K562 (cell line): ENCODE results near the gene GAB4. TPM values are rescaled to one million over a fixed set of nuclear protein-coding genes. Genes with fewer than 3 reads are reported as not detected.
"Not testable (repeated sequence)": the region's sequence is repeated elsewhere in the genome, so short reads cannot be mapped to it uniquely, and the experiment has no call there.

Experiments
- ATAC-seq: fragments of 200-7000 bp; cut with Tn5 transposase; 3 replicates; pipeline ENCODE4 v1.9.1; 2020; ENCODE audit warnings: moderate library complexity
- BruUV-seq: library from RNA; stranded (reverse); fragments of 400-500 nt; replicated peaks from 2 replicates; lab custom pipeline; 2021; lab: Mats Ljungman, UMichigan
- CTCF ChIA-PET: fragments of 300-600 bp; formaldehyde crosslinking; extraction: SDS; loops from one replicate; lab custom pipeline; 2021; ENCODE audit warnings: low intra/inter-chr PET ratio; lab: Yijun Ruan, JAX
- POLR2A ChIA-PET: fragments of 300-600, 350-650 bp; sonication (Branson Sonifier 250); formaldehyde crosslinking; extraction: SDS; loops from one replicate; lab custom pipeline; 2021; ENCODE audit warnings: antibody characterized with exemption, inconsistent platforms; lab: Yijun Ruan, JAX
- DNase-seq, 4 experiments: peaks; one replicate each; pipeline versions ENCODE4 v3.0.0 to v3.0.0-alpha.2; 2011 to 2018; ENCODE audit warnings: low spot score in 3 of 4, mixed read lengths in 3 of 4; ENCODE audit errors: extremely low read depth in 1 of 4
- FAIRE-seq: peaks from 2 replicates; lab custom pipeline; 2011; peaks lifted over from hg19 to GRCh38; lab: Jason Lieb, UNC
- H2AFZ ChIP-seq: 2 replicates; pipeline ENCODE4 v1.6.0; 2011; ENCODE audit warnings: low read depth, low read length, control low read depth, inconsistent platforms
- H3K27ac ChIP-seq: fragments of 200-600 bp; 3 replicates; pipeline ENCODE4 v1.8.0; 2011; ENCODE audit warnings: low read depth, mild to moderate bottlenecking, control low read depth, inconsistent platforms, low read length, moderate library complexity, mixed read lengths; ENCODE audit errors: extremely low read depth
- H3K27me3 ChIP-seq, 2 experiments: fragments of 300-600 bp in 1 of 2; 2 replicates in 1 of 2; 3 replicates in 1 of 2; pipeline versions ENCODE4 v1.6.0 to v1.8.0; 2011; ENCODE audit warnings: inconsistent platforms in 2 of 2, low read length in 2 of 2, mild to moderate bottlenecking in 1 of 2, mixed read lengths in 1 of 2, moderate library complexity in 1 of 2; ENCODE audit not compliant: control insufficient read depth in 2 of 2, insufficient read depth in 2 of 2
- H3K36me3 ChIP-seq: fragments of 300-600 bp; 3 replicates; pipeline ENCODE4 v1.8.0; 2011; ENCODE audit warnings: mild to moderate bottlenecking, low read length, inconsistent platforms; ENCODE audit not compliant: control insufficient read depth, insufficient read depth
- H3K4me1 ChIP-seq, 2 experiments: fragments of 200-600 bp in 1 of 2; replicated peaks in 1 of 2; 2 replicates in 1 of 2; 3 replicates in 1 of 2; pipeline versions ENCODE4 v1.5.1 to v1.8.0; 2011; ENCODE audit warnings: inconsistent platforms in 2 of 2, low read length in 2 of 2, mild to moderate bottlenecking in 1 of 2, mixed read lengths in 1 of 2, moderate library complexity in 1 of 2; ENCODE audit not compliant: control insufficient read depth in 2 of 2, insufficient read depth in 2 of 2
- H3K4me2 ChIP-seq: 2 replicates; pipeline ENCODE4 v1.6.1; 2011; ENCODE audit warnings: low read length, control low read depth, inconsistent platforms, mixed read lengths; ENCODE audit not compliant: insufficient read depth
- H3K4me3 ChIP-seq: fragments of 200-600 bp; sonication (generic), shearing (Covaris generic); 2 replicates; pipeline ENCODE4 v1.5.1; 2016; ENCODE audit warnings: control low read depth, inconsistent platforms
- H3K79me2 ChIP-seq: fragments of 200-600 bp; 3 replicates; pipeline ENCODE4 v1.8.0; 2011; ENCODE audit warnings: low read length, inconsistent platforms; ENCODE audit not compliant: control insufficient read depth, insufficient read depth
- H3K9ac ChIP-seq, 2 experiments: 2 replicates each; pipeline versions ENCODE4 v1.6.0 to v1.6.1; 2011; ENCODE audit warnings: low read depth in 2 of 2, low read length in 2 of 2, control low read depth in 1 of 2, inconsistent platforms in 1 of 2, mild to moderate bottlenecking in 1 of 2, mixed read lengths in 1 of 2; ENCODE audit not compliant: insufficient read depth in 1 of 2
- H3K9me1 ChIP-seq: one replicate; pipeline ENCODE4 v1.6.0; 2011; ENCODE audit warnings: inconsistent platforms, mild to moderate bottlenecking, low read length, moderate library complexity; ENCODE audit not compliant: control insufficient read depth, insufficient read depth
- H3K9me3 ChIP-seq: replicated peaks from 2 replicates; pipeline ENCODE4 v1.5.1; 2011; ENCODE audit warnings: low read depth, low read length, inconsistent platforms; ENCODE audit not compliant: control insufficient read depth, insufficient read depth
- H4K20me1 ChIP-seq: replicated peaks from 2 replicates; pipeline ENCODE4 v1.6.1; 2011; ENCODE audit warnings: low read length, inconsistent platforms, mixed read lengths; ENCODE audit not compliant: control insufficient read depth, insufficient read depth
- EWSR1 ChIP-seq: fragments of 450-650 bp; IDR thresholded peaks from 2 replicates; pipeline ENCODE4 v1.6.1; 2018; ENCODE audit warnings: borderline replicate concordance, mild to moderate bottlenecking, low read depth, moderate library complexity; ENCODE audit not compliant: partially characterized antibody
- PTBP1 ChIP-seq: fragments of 200-400 bp; formaldehyde crosslinking; IDR thresholded peaks from 2 replicates; pipeline ENCODE4 v1.6.1; 2017; ENCODE audit warnings: low read depth, low read length
- ZSCAN32 ChIP-seq: fragments of 450-650 bp; formaldehyde crosslinking; IDR thresholded peaks from 2 replicates; pipeline ENCODE4 v1.4.0; 2020; ENCODE audit warnings: mild to moderate bottlenecking, moderate library complexity
- WGBS: fragments of 100-300 bp; shearing (Covaris generic); methylation state at CpG from one replicate; pipeline ENCODE4 v1.1.6; 2016; ENCODE audit warnings: low coverage, mixed read lengths; ENCODE audit not compliant: insufficient coverage; ENCODE audit errors: missing lambda C conversion rate; 5-methylcytosine and 5-hydroxymethylcytosine counted together
- in situ Hi-C: fragments of 300-500 bp; cut with MboI; formaldehyde crosslinking; loops from 4 replicates; pipeline ENCODE4 v1.15.0; 2018; ENCODE audit warnings: inconsistent platforms, mixed read lengths
- intact Hi-C: fragments of 100-400 bp; cut with micrococcal nuclease; formaldehyde crosslinking; loops from 2 replicates; pipeline ENCODE4 v1.14.2; 2022
- polyA plus RNA-seq, 8 experiments: library from polyadenylated mRNA; depleted of rRNA in 4 of 8; stranded (reverse) in 5 of 8; unstranded in 3 of 8; fragments of >200 nt; fragmentation: Nextera tagmentation in 2 of 8; fragmentation: Illumina TruSeq in 1 of 8; extraction: Ambion mirVana in 2 of 8; extraction: Trizol in 1 of 8; gene quantifications; 2 replicates each; pipeline versions ENCODE4 v1.2.1 to v1.2.3, GENCODE V29; 2011 to 2014; ENCODE audit warnings: inconsistent platforms in 1 of 8, missing spikeins in 1 of 8
- total RNA-seq, 7 experiments: library from RNA; depleted of rRNA in 6 of 7; stranded (reverse); fragments of >200 nt in 6 of 7; fragmentation: Illumina TruSeq in 2 of 7; extraction: Trizol in 2 of 7; gene quantifications; 2 replicates each; pipeline versions ENCODE4 v1.2.1 to v1.2.3, GENCODE V29; 2011 to 2021; ENCODE audit warnings: low replicate concordance in 1 of 7

The GAB4 gene
- total and polyA plus RNA-seq, 9 of the 15 experiments (the other 6 are each of a cell fraction or from before 2014, with no cell fraction given): 0.04 to 0.11 (median 0.04) TPM; not detected in 6

- intact Hi-C loops (loop anchor here (5.0 kb wide), 2 partner anchors 257 to 587 kb away; no protein-coding TSS in a partner anchor), in situ Hi-C loops (loop anchor here (10.0 kb wide), 1 partner anchor 580 kb away; no protein-coding TSS in a partner anchor)
- H2AFZ ChIP-seq, H3K4me3 ChIP-seq, H3K79me2 ChIP-seq, POLR2A ChIA-PET, H3K27ac ChIP-seq, H3K4me1 ChIP-seq, H3K9me3 ChIP-seq, DNase-seq, H3K9me1 ChIP-seq, BruUV-seq, H3K9ac ChIP-seq, H3K36me3 ChIP-seq, H4K20me1 ChIP-seq, H3K27me3 ChIP-seq, FAIRE-seq, CTCF ChIA-PET, H3K4me2 ChIP-seq, ATAC-seq: not testable (repeated sequence)
- WGBS: 0% methylated on average over 1 of the region's 1 CpG
These were observed 93.1 kb downstream of the GAB4 start for GRCh38 chr22:16914911-16915310.

GRCh38 chr22:16914006-16914405 lies 94.0 kb downstream of the GAB4 start:
- in situ Hi-C loops: loop anchor here (10.0 kb wide), 1 partner anchor 581 kb away; no protein-coding TSS in a partner anchor
- no peak for TF ChIP-seq PTBP1
- TF ChIP-seq EWSR1: no peak
- no peak for TF ChIP-seq ZSCAN32 (CRISPR knock-in tag)
- TF ChIP-seq, all 486 proteins: peak for 0
- intact Hi-C loops: no loop called here
- Histone ChIP-seq H3K4me2 (no peak overlapping the region), H3K36me3 (no peaks in the 10 kb centered on the region), H3K27ac (no peak overlapping the region), H3K9ac (no peak overlapping the region), H3K27me3 (peaks cover 0 to under 1% of the 10 kb centered on the region in 2 experiments; a peak in 1 of 5 replicates), H3K9me1 (no peaks in the 10 kb centered on the region), H3K79me2 (no peaks in the 10 kb centered on the region), H4K20me1 (no peaks in the 10 kb centered on the region), H3K4me1 (no peaks in the 10 kb centered on the region), H3K9me3 (no peaks in the 10 kb centered on the region), H3K4me3 (no peak overlapping the region), H2AFZ (no peak overlapping the region)
- ATAC-seq (no peak), FAIRE-seq (no peak), DNase-seq (no peak)
- no TSS peak for BruUV-seq
- 0% methylated on average over 5 of the region's 5 CpGs for WGBS
- POLR2A ChIA-PET: no interaction called here
- CTCF ChIA-PET: no interaction called here
